Hepatocyte (in vitro differentiated cells): Measurements from ENCODE around the gene CYSTM1.

Experiments used
- CTCF ChIP-seq: fragments of 200-600 bp; sonication (generic); IDR thresholded peaks from 2 replicates; pipeline ENCODE4 v1.5.1; 2016; ENCODE audit warnings: antibody characterized with exemption, mild to moderate bottlenecking; ENCODE audit not compliant: poor library complexity
- EZH2 ChIP-seq: fragments of 200-600 bp; sonication (generic); IDR thresholded peaks from 2 replicates; pipeline ENCODE4 v1.6.1; 2016; ENCODE audit warnings: antibody characterized with exemption, mild to moderate bottlenecking, borderline replicate concordance

- TF ChIP-seq CTCF (no peak), EZH2 (no peak)
These were observed 33.7 kb upstream of the CYSTM1 start for GRCh38 chr5:140141241-140141640.
